A673 (cell line): Measurements from ENCODE around the gene ZPR1.

ENCODE experiments used
- EZH2 ChIP-seq: fragments of 200-600 bp; sonication (generic); IDR thresholded peaks from 2 replicates; pipeline ENCODE4 v1.6.1; 2017; ENCODE audit warnings: borderline replicate concordance, low read depth, mild to moderate bottlenecking, mixed read lengths, antibody characterized with exemption, low read length; ENCODE audit not compliant: poor library complexity, severe bottlenecking
- TF ChIP-seq, protein P1 (sequence below): fragments of 300-800, 200-600 bp; sonication (generic); conservative IDR thresholded peaks from 2 replicates; pipeline ENCODE4 v1.5.1; 2017; ENCODE audit warnings: low read depth, mild to moderate bottlenecking, antibody characterized with exemption, low read length, moderate library complexity, mixed read lengths

DNA sequence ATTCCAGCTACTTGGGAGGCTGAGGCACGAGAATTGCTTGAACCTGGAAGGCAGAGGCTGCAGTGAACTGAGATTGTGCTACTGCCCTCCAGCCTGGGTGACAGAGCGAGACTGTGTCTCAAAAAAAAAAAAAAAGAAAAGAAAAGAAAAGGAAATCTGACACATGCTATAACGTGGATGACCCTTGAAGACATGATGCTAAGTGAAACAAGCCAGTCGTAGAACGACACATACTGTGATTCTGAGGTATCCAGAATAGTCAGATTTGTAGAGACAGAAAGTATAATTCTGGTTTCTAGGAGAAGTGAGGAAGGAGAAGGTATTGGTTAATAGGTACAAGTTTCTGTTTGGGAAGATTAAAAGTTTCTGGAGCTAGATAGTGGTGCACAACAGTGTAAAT, 10.5 kb upstream of the ZPR1 start:
- TF ChIP-seq, protein P1, sequence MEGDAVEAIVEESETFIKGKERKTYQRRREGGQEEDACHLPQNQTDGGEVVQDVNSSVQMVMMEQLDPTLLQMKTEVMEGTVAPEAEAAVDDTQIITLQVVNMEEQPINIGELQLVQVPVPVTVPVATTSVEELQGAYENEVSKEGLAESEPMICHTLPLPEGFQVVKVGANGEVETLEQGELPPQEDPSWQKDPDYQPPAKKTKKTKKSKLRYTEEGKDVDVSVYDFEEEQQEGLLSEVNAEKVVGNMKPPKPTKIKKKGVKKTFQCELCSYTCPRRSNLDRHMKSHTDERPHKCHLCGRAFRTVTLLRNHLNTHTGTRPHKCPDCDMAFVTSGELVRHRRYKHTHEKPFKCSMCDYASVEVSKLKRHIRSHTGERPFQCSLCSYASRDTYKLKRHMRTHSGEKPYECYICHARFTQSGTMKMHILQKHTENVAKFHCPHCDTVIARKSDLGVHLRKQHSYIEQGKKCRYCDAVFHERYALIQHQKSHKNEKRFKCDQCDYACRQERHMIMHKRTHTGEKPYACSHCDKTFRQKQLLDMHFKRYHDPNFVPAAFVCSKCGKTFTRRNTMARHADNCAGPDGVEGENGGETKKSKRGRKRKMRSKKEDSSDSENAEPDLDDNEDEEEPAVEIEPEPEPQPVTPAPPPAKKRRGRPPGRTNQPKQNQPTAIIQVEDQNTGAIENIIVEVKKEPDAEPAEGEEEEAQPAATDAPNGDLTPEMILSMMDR = no peak
- no peak for TF ChIP-seq EZH2
